AG09309 (cell line): ENCODE measurements around the gene DHDH.
"Not testable (repeated sequence)": the region's sequence is repeated elsewhere in the genome, so short reads cannot be mapped to it uniquely, and the experiment has no call there.

Experiments
- DNase-seq: peaks from one replicate; pipeline ENCODE4 v3.0.0-alpha.2; 2010; ENCODE audit warnings: low read depth
- H3K4me3 ChIP-seq: 2 replicates; pipeline ENCODE4 v1.5.1; 2011; ENCODE audit warnings: mild to moderate bottlenecking, low read depth, low read length, moderate library complexity; ENCODE audit not compliant: control insufficient read depth
- CTCF ChIP-seq: IDR thresholded peaks from 2 replicates; pipeline ENCODE4 v1.5.1; 2011; ENCODE audit warnings: mild to moderate bottlenecking, low read depth, low read length, inconsistent platforms; ENCODE audit not compliant: insufficient read depth, control insufficient read depth; ENCODE audit errors: missing control alignments

DHDH gene

GRCh38 chr19:48907671-48908070 lies 25.8 kb upstream of the DHDH start:
- no peak for DNase-seq
- TF ChIP-seq CTCF = no peak
- no peak overlapping the region for H3K4me3 ChIP-seq

GRCh38 chr19:48909424-48910077 lies 23.9 kb upstream of the DHDH start:
- not testable (repeated sequence) for DNase-seq, H3K4me3 ChIP-seq

- no peak for TF ChIP-seq CTCF
- DNase-seq = no peak
- no peak overlapping the region for H3K4me3 ChIP-seq
Measured at GRCh38 chr19:48910803-48911202, 22.7 kb upstream of the DHDH start.

DNA sequence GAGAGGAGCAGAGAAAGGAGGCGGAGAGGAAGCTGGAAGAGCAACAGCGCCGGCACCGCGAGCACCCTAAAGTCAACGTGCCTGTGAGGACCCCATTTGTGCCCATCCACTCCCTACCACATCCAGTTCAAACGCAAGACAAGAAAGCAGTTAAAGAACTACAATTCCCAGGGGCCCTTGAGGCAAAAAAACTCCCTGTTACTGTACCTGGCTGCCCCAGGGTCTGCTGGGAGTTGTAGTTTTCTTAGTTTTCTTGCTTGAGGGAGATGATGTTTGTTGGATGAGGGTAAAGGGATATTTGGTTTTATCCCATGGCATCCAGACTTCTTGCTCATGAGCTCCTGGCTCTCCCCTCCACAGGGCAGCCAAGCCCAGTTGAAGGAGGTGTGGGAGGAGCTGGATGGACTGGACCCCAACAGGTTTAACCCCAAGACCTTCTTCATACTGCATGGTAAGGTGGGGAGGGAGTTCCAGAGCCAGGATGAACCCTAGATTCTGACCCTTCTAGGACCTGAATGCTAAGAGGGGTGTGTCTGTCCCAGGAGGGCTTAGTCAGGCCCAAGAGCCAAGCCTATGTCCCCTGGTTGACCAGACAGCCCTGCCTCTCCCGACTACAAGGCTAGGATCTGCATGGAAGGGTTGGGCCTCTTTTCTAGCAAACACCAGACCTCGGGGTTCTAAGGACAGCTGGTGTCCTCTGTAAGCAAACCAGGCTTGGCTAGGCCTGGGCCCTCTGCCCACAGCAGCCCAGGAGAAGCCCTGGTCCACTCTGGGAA lies 20.2 kb upstream of the DHDH start:
- TF ChIP-seq CTCF = no peak
- DNase-seq = no peak
- no peak overlapping the region for H3K4me3 ChIP-seq

DNA sequence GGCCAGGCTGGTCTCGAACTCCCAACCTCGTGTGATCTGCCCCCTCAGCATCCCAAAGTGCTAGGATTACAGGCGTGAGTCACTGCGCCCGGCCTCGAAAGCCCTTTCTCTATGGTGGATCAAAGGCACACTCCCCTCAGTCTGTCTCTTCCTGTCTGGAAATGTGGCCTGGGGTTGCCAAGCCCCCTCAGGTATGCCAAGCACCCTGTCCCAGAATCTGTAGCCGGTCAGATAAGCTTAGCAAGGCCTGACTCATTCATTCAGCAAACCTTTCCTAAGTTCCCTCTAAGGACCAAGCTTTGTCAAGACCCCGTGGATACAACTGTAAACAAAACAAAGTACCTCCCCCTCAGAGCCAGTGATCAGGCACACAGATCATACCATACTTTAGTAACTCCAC lies 19.3 kb upstream of the DHDH start:
- TF ChIP-seq CTCF = no peak
- H3K4me3 ChIP-seq = no peak overlapping the region
- no peak for DNase-seq

DNA sequence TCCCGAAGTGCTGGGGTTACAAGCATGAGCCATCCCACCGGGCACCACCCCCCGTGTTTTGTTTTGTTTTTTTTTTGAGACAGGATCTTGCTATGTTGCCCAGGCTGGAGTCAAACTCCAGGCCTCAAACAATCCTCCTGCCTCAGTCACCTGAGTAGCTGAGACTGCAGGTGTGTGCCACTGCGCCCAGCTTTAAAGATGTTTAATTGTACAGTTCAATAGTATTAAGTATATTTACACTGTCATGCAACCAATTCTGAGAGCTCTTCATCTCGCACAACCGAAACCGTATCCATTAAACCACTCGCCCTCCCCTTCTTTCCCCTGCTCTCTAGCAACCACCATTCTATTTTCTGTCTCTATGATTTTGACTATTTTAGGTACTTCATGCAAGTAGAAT lies 17.7 kb upstream of the DHDH start:
- no peak overlapping the region for H3K4me3 ChIP-seq
- no peak for DNase-seq
- no peak for TF ChIP-seq CTCF

GRCh38 chr19:48918071-48918470 lies 15.4 kb upstream of the DHDH start:
- H3K4me3 ChIP-seq = no peak overlapping the region
- DNase-seq = no peak
- TF ChIP-seq CTCF = no peak
